ENCODE data around the gene PRR22. TPM values are rescaled to one million over a fixed set of nuclear protein-coding genes. Genes with fewer than 3 reads are reported as not detected.

Gene PRR22
- total RNA-seq, 2 donors from 2014 or later = 1.4 to 5.7 TPM

- no peak for TF ChIP-seq CTCF (IDR thresholded peaks at IDR 0.05)
- no peak overlapping the region for H3K27ac ChIP-seq
- H3K4me1 ChIP-seq = peaks cover 5% of the 10 kb centered on the region
- H3K9ac ChIP-seq (ENCODE audit: low read depth in 2 of 2, low read length in 2 of 2) = no peak overlapping the region
- H3K27me3 ChIP-seq = no peaks in the 10 kb centered on the region
- no peaks in the 10 kb centered on the region for H3K9me3 ChIP-seq
- H3K4me3 ChIP-seq = no peak overlapping the region
- intact Hi-C loops (cut with DNase I) = no loop called here
- no peak for DNase-seq
- H3K36me3 ChIP-seq = peaks cover 20% of the 10 kb centered on the region
These were observed 4.8 kb upstream of the PRR22 start for GRCh38 chr19:5789351-5789761.

- no peak overlapping the region for H3K4me3 ChIP-seq
- intact Hi-C loops (cut with DNase I) = no loop called here
- no peaks in the 10 kb centered on the region for H3K27me3 ChIP-seq
- no peaks in the 10 kb centered on the region for H3K9me3 ChIP-seq
- no peak for DNase-seq
- H3K36me3 ChIP-seq = peaks cover 20% of the 10 kb centered on the region
- no peak overlapping the region for H3K9ac ChIP-seq (ENCODE audit: low read depth in 2 of 2, low read length in 2 of 2)
- H3K27ac ChIP-seq = no peak overlapping the region
- peaks cover 5% of the 10 kb centered on the region for H3K4me1 ChIP-seq
- no peak for TF ChIP-seq CTCF (IDR thresholded peaks at IDR 0.05)
These were observed 3.9 kb upstream of the PRR22 start for GRCh38 chr19:5788422-5788821.

- Histone ChIP-seq H3K4me3 (no peak overlapping the region), H3K9ac (ENCODE audit: low read depth in 2 of 2, low read length in 2 of 2) (no peak overlapping the region), H3K36me3 (peaks cover 20% of the 10 kb centered on the region), H3K9me3 (no peaks in the 10 kb centered on the region), H3K4me1 (peaks cover 5% of the 10 kb centered on the region), H3K27ac (no peak overlapping the region), H3K27me3 (no peaks in the 10 kb centered on the region)
- no peak for TF ChIP-seq CTCF (IDR thresholded peaks at IDR 0.05)
- intact Hi-C loops (cut with DNase I) = no loop called here
- DNase-seq = no peak
These were observed 3.0 kb upstream of the PRR22 start for GRCh38 chr19:5787409-5788182.

- no peak for DNase-seq
- Histone ChIP-seq H3K27me3 (no peaks in the 10 kb centered on the region), H3K36me3 (peaks cover 20% of the 10 kb centered on the region), H3K9ac (ENCODE audit: low read depth in 2 of 2, low read length in 2 of 2) (no peak overlapping the region), H3K27ac (no peak overlapping the region), H3K4me3 (no peak overlapping the region), H3K9me3 (no peaks in the 10 kb centered on the region), H3K4me1 (peaks cover 5% of the 10 kb centered on the region)
- intact Hi-C loops (cut with DNase I) = no loop called here
- no peak for TF ChIP-seq CTCF (IDR thresholded peaks at IDR 0.05)
These were observed 2.3 kb upstream of the PRR22 start for GRCh38 chr19:5786593-5787408.

GRCh38 chr19:5785423-5785822 lies 877 bp upstream of the PRR22 start:
- Histone ChIP-seq H3K27me3 (no peaks in the 10 kb centered on the region), H3K9me3 (no peaks in the 10 kb centered on the region), H3K36me3 (peaks cover 20% of the 10 kb centered on the region), H3K4me1 (peaks cover 5% of the 10 kb centered on the region), H3K27ac (no peak overlapping the region), H3K4me3 (no peak overlapping the region), H3K9ac (ENCODE audit: low read depth in 2 of 2, low read length in 2 of 2) (no peak overlapping the region)
- no peak for TF ChIP-seq CTCF (IDR thresholded peaks at IDR 0.05)
- intact Hi-C loops (cut with DNase I) = no loop called here
- DNase-seq = no peak
